BJ (cell line): Measurements from ENCODE around the gene GFRAL. TPM values are rescaled to one million over a fixed set of nuclear protein-coding genes. Genes with fewer than 3 reads are reported as not detected.

Experiments
- CTCF ChIA-PET: fragments of 350-600 bp; formaldehyde crosslinking; extraction: SDS; loops from one replicate; lab custom pipeline; 2021; ENCODE audit warnings: antibody characterized with exemption, inconsistent platforms; lab: Yijun Ruan, JAX
- POLR2A ChIA-PET: fragments of 300-600 bp; sonication (Branson Sonifier 250); formaldehyde crosslinking; extraction: SDS; loops from one replicate; lab custom pipeline; 2021; ENCODE audit warnings: antibody characterized with exemption; lab: Charles Lee
- DNase-seq: peaks from one replicate; pipeline ENCODE4 v3.0.0-alpha.2; 2011; ENCODE audit warnings: low read depth
- H3K27me3 ChIP-seq: 2 replicates; pipeline ENCODE4 v1.6.0; 2011; ENCODE audit warnings: low read length; ENCODE audit not compliant: control insufficient read depth, insufficient read depth
- H3K36me3 ChIP-seq: 2 replicates; pipeline ENCODE4 v1.5.1; 2011; ENCODE audit warnings: low read length; ENCODE audit not compliant: control insufficient read depth, insufficient read depth
- H3K4me3 ChIP-seq: 2 replicates; pipeline ENCODE4 v1.5.1; 2011; ENCODE audit warnings: low read depth, mild to moderate bottlenecking, control low read depth, low read length
- CTCF ChIP-seq: IDR thresholded peaks from 2 replicates; pipeline ENCODE4 v1.5.1; 2011; ENCODE audit warnings: low read depth, mild to moderate bottlenecking, control low read depth, inconsistent platforms, low read length, moderate library complexity; ENCODE audit not compliant: insufficient read depth
- polyA plus RNA-seq: library from polyadenylated mRNA; depleted of rRNA; stranded (reverse); fragments of >200 nt; gene quantifications from 2 replicates; pipeline ENCODE4 v1.2.3, GENCODE V29; 2011

The GFRAL gene
- polyA plus RNA-seq, 1 experiment = not detected

- no peak for DNase-seq
- CTCF ChIA-PET = no interaction called here
- TF ChIP-seq CTCF = no peak
- Histone ChIP-seq H3K36me3 (no peaks in the 10 kb centered on the region), H3K4me3 (no peak overlapping the region), H3K27me3 (no peaks in the 10 kb centered on the region)
- POLR2A ChIA-PET = no interaction called here
Observed at GRCh38 chr6:55410674-55411073, 83.4 kb downstream of the GFRAL start.

DNA sequence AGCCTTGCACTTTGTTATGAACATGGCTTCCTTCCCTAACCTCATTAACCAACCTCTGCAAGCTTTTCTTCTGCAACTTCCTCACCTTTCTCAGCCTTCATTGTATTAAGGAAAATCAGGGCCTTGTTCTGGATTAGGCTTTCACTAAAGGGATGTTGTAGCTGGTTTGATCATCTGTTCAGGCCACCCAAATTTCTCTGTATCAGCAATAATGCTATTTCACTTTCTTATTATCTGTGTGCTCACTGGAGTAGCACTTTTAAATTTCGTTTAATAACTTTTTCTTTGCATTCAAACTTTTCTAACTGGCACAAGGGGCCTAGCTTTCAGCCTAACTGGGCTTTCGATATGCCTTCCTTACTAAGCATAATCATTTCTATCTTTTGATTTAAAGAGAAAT, 96.7 kb downstream of the GFRAL start:
- no peaks in the 10 kb centered on the region for H3K36me3 ChIP-seq
- POLR2A ChIA-PET = no interaction called here
- no peak for DNase-seq
- H3K4me3 ChIP-seq = no peak overlapping the region
- TF ChIP-seq CTCF = no peak
- CTCF ChIA-PET = no interaction called here
- H3K27me3 ChIP-seq = no peaks in the 10 kb centered on the region

GRCh38 chr6:55433446-55434130, 106.3 kb downstream of the GFRAL start:
- no peaks in the 10 kb centered on the region for H3K36me3 ChIP-seq
- H3K4me3 ChIP-seq = no peak overlapping the region
- no peak for TF ChIP-seq CTCF
- no peak for DNase-seq
- ChIA-PET POLR2A (no interaction called here), CTCF (no interaction called here)
- no peaks in the 10 kb centered on the region for H3K27me3 ChIP-seq

DNA sequence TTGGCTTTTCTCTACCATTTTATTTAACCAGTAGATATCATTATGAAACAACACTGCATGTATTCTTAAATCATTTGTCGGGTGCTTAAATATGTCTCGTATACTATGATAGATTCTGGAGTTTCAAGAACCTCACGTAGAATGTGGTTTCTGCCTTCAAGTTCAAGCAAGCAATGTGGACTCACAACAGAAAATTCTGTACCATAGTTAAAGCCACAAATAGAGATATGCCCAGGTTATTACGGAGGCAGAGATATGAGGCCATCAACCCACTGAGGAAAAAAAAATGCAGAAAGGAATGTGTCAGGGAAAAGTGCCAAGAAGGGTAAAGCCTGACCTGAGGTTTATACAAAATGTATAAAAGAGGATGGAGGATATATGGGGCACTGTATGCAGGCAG, 109.9 kb downstream of the GFRAL start:
- ChIA-PET CTCF (no interaction called here), POLR2A (no interaction called here)
- DNase-seq = no peak
- Histone ChIP-seq H3K4me3 (no peak overlapping the region), H3K36me3 (no peaks in the 10 kb centered on the region), H3K27me3 (no peaks in the 10 kb centered on the region)
- TF ChIP-seq CTCF = no peak

DNA sequence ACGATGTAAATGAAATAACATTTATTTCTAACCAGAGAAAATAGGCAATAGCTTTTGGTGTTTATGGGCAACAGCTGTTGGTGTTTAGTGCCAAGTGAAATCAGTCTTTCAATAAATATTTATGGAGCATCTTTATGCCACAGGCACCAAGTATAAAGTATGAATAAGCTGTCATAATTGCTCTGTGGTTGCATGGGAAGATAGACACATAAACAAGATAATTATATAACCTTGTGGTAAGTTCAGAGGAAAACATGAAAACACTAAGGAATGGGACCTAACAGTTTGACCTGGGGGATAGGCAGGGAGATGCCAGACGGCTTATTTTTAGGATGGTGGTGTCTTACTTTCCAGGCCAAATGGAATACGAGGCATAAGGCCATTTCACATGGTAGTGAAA, 110.9 kb downstream of the GFRAL start:
- Histone ChIP-seq H3K27me3 (no peaks in the 10 kb centered on the region), H3K4me3 (no peak overlapping the region), H3K36me3 (no peaks in the 10 kb centered on the region)
- no peak for TF ChIP-seq CTCF
- ChIA-PET POLR2A (no interaction called here), CTCF (no interaction called here)
- DNase-seq = no peak
